ENCODE data around the gene TPK1. TPM values are rescaled to one million over a fixed set of nuclear protein-coding genes. Genes with fewer than 3 reads are reported as not detected.

TPK1 gene
- total RNA-seq, 3 donors from 2014 or later = 11.4 to 14.2 (median 13.3) TPM

DNA sequence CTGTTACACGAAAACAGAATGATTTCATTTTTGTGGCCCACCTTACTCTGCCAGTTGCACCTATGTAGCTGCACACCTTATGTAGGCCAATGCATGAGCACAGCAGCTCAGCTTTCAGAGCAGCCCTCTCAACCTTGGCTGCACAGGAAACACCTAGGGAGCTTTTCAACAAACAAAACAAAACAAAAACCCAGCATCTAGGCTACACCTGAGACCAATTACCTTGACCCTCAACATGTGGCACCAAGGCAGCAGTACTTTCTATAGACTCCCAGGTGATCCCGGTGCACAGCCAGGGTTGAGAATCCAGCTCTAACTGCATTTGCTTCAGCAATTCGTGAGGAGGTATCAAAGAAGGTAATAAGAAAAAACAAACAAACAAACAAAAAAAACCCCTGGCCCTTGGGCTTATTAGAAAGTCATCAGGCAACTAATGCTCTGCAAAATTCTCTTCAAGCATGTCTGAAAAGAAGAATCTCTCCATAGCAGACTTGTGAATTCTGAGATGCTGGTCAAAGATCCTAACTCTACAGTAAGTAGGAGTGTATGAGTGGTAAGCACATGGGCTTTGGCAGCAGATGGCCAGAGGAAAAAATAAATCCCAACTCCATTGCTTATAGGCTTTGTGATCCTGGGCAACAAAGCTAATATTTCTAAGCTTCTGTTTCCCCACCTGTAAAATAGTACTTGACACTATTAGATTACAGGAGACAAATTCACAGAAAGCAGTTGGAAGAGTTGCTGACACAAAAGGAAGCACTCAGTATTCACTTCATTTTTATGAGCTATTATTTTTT is 318.9 kb downstream of the TPK1 start:
- Histone ChIP-seq H3K36me3 (ENCODE audit: low read depth) (no peaks in the 10 kb centered on the region), H3K4me3 (no peak overlapping the region), H3K9me3 (no peaks in the 10 kb centered on the region), H3K4me1 (ENCODE audit: low read depth) (no peaks in the 10 kb centered on the region)
- ATAC-seq = no peak
- TF ChIP-seq, protein P1, sequence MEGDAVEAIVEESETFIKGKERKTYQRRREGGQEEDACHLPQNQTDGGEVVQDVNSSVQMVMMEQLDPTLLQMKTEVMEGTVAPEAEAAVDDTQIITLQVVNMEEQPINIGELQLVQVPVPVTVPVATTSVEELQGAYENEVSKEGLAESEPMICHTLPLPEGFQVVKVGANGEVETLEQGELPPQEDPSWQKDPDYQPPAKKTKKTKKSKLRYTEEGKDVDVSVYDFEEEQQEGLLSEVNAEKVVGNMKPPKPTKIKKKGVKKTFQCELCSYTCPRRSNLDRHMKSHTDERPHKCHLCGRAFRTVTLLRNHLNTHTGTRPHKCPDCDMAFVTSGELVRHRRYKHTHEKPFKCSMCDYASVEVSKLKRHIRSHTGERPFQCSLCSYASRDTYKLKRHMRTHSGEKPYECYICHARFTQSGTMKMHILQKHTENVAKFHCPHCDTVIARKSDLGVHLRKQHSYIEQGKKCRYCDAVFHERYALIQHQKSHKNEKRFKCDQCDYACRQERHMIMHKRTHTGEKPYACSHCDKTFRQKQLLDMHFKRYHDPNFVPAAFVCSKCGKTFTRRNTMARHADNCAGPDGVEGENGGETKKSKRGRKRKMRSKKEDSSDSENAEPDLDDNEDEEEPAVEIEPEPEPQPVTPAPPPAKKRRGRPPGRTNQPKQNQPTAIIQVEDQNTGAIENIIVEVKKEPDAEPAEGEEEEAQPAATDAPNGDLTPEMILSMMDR (IDR thresholded peaks at IDR 0.05) = no peak
- DNase-seq = no peak
- intact Hi-C loops (cut with DNase I, micrococcal nuclease) = no loop called here

DNA sequence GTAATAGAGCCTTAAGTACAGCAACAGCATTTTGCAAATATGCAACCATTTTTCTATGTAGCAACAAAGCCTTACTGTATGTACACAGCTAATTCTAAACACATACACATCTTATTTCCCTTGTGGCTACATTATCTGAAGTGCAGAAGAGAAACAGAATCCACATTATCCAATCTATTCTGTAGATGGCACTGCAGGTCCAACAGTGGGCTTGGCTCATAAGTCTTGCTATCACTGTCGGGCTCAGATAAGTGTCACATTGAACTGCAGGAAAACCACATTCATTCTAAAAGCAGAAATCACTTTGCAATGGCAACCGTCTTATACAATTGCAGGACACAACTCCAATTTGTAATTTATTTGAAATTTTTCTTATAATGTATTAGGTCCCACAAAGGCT is 322.5 kb downstream of the TPK1 start:
- DNase-seq (peak in 1 of 3 donors; percentile 9), ATAC-seq (no peak)

DNA sequence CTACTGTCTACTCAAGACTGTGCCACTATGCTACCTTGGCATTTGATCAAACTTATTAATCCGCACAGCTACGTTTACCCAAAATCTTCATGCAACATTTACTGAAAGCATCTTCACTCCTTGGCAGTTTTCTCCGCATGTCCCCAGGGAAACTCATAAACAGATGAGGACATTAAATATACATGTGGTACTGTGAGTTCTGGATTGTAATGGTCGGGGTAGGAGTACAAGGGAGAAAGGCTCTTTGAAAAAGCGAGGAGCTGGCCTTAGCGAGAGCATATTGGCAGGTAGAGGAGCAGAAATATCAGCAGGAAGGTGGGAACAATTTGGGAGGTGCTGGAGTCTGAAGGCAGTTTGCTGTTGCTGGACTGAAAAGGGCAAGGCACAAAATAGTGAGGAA is 325.2 kb downstream of the TPK1 start:
- DNase-seq = no peak
- TF ChIP-seq, protein P1 (IDR thresholded peaks at IDR 0.05) = no peak
- no peak for ATAC-seq
- Histone ChIP-seq H3K4me3 (no peak overlapping the region), H3K4me1 (ENCODE audit: low read depth) (no peaks in the 10 kb centered on the region), H3K9me3 (no peaks in the 10 kb centered on the region), H3K36me3 (ENCODE audit: low read depth) (no peaks in the 10 kb centered on the region)
- intact Hi-C loops (cut with DNase I, micrococcal nuclease) = no loop called here

More for the DNA sequence above, 322.5 kb downstream of the TPK1 start:
- Histone ChIP-seq H3K4me1 (ENCODE audit: low read depth) (no peaks in the 10 kb centered on the region), H3K9me3 (no peaks in the 10 kb centered on the region), H3K36me3 (ENCODE audit: low read depth) (no peaks in the 10 kb centered on the region), H3K4me3 (no peak overlapping the region)
- intact Hi-C loops (cut with DNase I, micrococcal nuclease) = no loop called here
- TF ChIP-seq, protein P1 (IDR thresholded peaks at IDR 0.05) = no peak

DNA sequence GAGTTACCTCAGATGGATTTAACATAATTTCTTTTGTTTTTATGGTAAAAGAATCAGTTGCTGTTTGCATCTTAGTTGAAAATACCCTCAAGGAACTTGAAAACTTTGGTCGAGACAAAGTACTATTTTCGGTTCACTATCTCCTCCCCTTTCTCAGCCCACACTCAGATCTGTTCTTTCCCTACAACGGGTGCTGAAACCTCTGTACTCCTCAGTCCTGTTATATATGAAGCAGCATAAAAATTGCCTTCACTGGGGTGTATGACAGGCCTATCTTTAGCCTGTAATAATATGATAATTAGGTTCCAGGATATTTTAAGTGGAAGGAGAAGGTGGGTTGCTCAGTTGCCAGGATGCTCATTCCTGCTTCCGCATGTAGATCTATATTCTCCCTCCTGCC is 327.2 kb downstream of the TPK1 start:
- DNase-seq (no peak), ATAC-seq (no peak)
- intact Hi-C loops (cut with DNase I, micrococcal nuclease) = no loop called here
- H3K4me1 ChIP-seq (ENCODE audit: low read depth) = no peaks in the 10 kb centered on the region
- H3K4me3 ChIP-seq = no peak overlapping the region
- H3K36me3 ChIP-seq (ENCODE audit: low read depth) = no peaks in the 10 kb centered on the region
- H3K9me3 ChIP-seq = no peaks in the 10 kb centered on the region
- TF ChIP-seq, protein P1 (IDR thresholded peaks at IDR 0.05) = no peak

DNA sequence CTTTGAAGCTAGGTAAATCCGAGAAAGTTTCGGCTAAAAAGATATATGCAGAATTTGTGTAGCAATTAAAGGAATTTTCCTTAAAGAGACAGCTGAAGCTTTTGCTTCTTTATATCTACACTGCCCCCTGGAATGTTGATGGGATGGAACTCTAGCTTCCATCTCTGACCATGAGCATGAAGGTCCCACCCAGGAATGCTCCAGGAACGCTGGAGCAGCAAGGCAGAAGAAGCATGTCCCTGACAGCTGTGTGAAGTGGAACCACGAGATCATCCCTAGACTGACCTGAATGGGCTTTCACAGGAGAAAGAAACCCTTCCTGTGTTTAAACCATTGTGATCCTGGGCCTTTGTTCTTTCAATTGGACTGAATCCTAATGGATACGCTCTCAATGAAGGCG is 332.6 kb downstream of the TPK1 start:
- Histone ChIP-seq H3K4me1 (ENCODE audit: low read depth) (no peaks in the 10 kb centered on the region), H3K9me3 (no peaks in the 10 kb centered on the region), H3K4me3 (no peak overlapping the region), H3K36me3 (ENCODE audit: low read depth) (no peaks in the 10 kb centered on the region)
- DNase-seq (no peak), ATAC-seq (no peak)
- intact Hi-C loops (cut with DNase I, micrococcal nuclease) = no loop called here
- TF ChIP-seq, protein P1 (IDR thresholded peaks at IDR 0.05) = no peak
